Neural cell (in vitro differentiated cells): ENCODE data around the gene SOBP. TPM values are rescaled to one million over a fixed set of nuclear protein-coding genes. Genes with fewer than 3 reads are reported as not detected.

Source experiments
- H2AFZ ChIP-seq: fragments of 200-600, 300-800 bp; sonication (generic), shearing (Covaris generic); 2 replicates; pipeline ENCODE4 v1.6.0; 2014; ENCODE audit warnings: low read depth, mild to moderate bottlenecking, antibody characterized with exemption, low read length, moderate library complexity
- H3F3A ChIP-seq: fragments of 200-600 bp; shearing (Covaris generic); 2 replicates; pipeline ENCODE4 v1.6.1; 2016; ENCODE audit warnings: mild to moderate bottlenecking, moderate library complexity, mixed read lengths, antibody characterized with exemption, low read length; ENCODE audit not compliant: insufficient read depth, poor library complexity, severe bottlenecking
- H3K27ac ChIP-seq: fragments of 200-600, 300-800 bp; sonication (generic), shearing (Covaris generic); 2 replicates; pipeline ENCODE4 v1.5.1; 2014; ENCODE audit warnings: mild to moderate bottlenecking, low read length, moderate library complexity
- H3K27me3 ChIP-seq: fragments of 300-800, 200-600 bp; sonication (generic), shearing (Covaris generic); 2 replicates; pipeline ENCODE4 v1.6.0; 2014; ENCODE audit warnings: mild to moderate bottlenecking, low read depth, low read length, moderate library complexity; ENCODE audit not compliant: insufficient read depth
- H3K36me3 ChIP-seq: fragments of 300-800, 200-600 bp; sonication (generic), shearing (Covaris generic); 2 replicates; pipeline ENCODE4 v1.5.1; 2014; ENCODE audit warnings: mild to moderate bottlenecking, antibody characterized with exemption, low read length, moderate library complexity; ENCODE audit not compliant: insufficient read depth
- H3K4me2 ChIP-seq: fragments of 300-800, 200-600 bp; sonication (generic), shearing (Covaris generic); 2 replicates; pipeline ENCODE4 v1.6.0; 2014; ENCODE audit warnings: mild to moderate bottlenecking, low read length
- H3K4me3 ChIP-seq: fragments of 300-800, 200-600 bp; sonication (generic), shearing (Covaris generic); 2 replicates; pipeline ENCODE4 v1.5.1; 2014; ENCODE audit warnings: mild to moderate bottlenecking, low read length, moderate library complexity
- H3K79me2 ChIP-seq: fragments of 200-600 bp; shearing (Covaris generic); replicated peaks from 2 replicates; pipeline ENCODE4 v1.6.0; 2014; ENCODE audit warnings: mild to moderate bottlenecking, low read length, moderate library complexity; ENCODE audit not compliant: insufficient read depth
- H3K9ac ChIP-seq: fragments of 300-800, 200-600 bp; sonication (generic), shearing (Covaris generic); 2 replicates; pipeline ENCODE4 v1.6.1; 2016; ENCODE audit warnings: mild to moderate bottlenecking, low read length, mixed read lengths
- H3K9me2 ChIP-seq: fragments of 200-600 bp; shearing (Covaris generic); 2 replicates; pipeline ENCODE4 v1.6.1; 2016; ENCODE audit warnings: mild to moderate bottlenecking, low read length, mixed read lengths; ENCODE audit not compliant: insufficient read depth
- H3K9me3 ChIP-seq: fragments of 200-600, 300-800 bp; sonication (generic), shearing (Covaris generic); 2 replicates; pipeline ENCODE4 v1.6.1; 2016; ENCODE audit warnings: mild to moderate bottlenecking, mixed run types, low read length, moderate library complexity, mixed read lengths
- H4K20me1 ChIP-seq: fragments of 200-600 bp; shearing (Covaris generic); 2 replicates; pipeline ENCODE4 v1.6.1; 2016; ENCODE audit warnings: mild to moderate bottlenecking, mixed run types; ENCODE audit not compliant: insufficient read depth
- CTCF ChIP-seq: fragments of 450-650 bp; IDR thresholded peaks from 2 replicates; pipeline ENCODE4 v1.5.1; 2014; ENCODE audit warnings: antibody characterized with exemption, mild to moderate bottlenecking, moderate library complexity; ENCODE audit not compliant: poor library complexity, severe bottlenecking
- EP300 ChIP-seq: fragments of 450-650 bp; conservative IDR thresholded peaks from 2 replicates; pipeline ENCODE4 v1.6.1; 2014; ENCODE audit warnings: antibody characterized with exemption, mild to moderate bottlenecking, moderate library complexity; ENCODE audit not compliant: poor library complexity, severe bottlenecking
- EZH2 ChIP-seq: fragments of 200-600, 300-800 bp; shearing (Covaris generic), sonication (generic); IDR thresholded peaks from 2 replicates; pipeline ENCODE4 v1.6.1; 2014; ENCODE audit warnings: antibody characterized with exemption, low read length, borderline replicate concordance, mild to moderate bottlenecking; ENCODE audit not compliant: insufficient read depth, poor library complexity, severe bottlenecking
- MXI1 ChIP-seq: fragments of 450-650 bp; conservative IDR thresholded peaks from 2 replicates; pipeline ENCODE4 v1.6.1; 2014; ENCODE audit warnings: antibody characterized with exemption, mild to moderate bottlenecking; ENCODE audit not compliant: poor library complexity, severe bottlenecking
- POLR2AphosphoS5 ChIP-seq: IDR thresholded peaks from 2 replicates; pipeline ENCODE4 v1.6.1; 2012
- RAD21 ChIP-seq: fragments of 450-650 bp; conservative IDR thresholded peaks from 2 replicates; pipeline ENCODE4 v1.6.1; 2014; ENCODE audit warnings: antibody characterized with exemption, mild to moderate bottlenecking, moderate library complexity
- REST ChIP-seq: IDR thresholded peaks from 2 replicates; pipeline ENCODE4 v1.6.1; 2012; ENCODE audit warnings: borderline replicate concordance
- SMC3 ChIP-seq: fragments of 450-650 bp; conservative IDR thresholded peaks from 2 replicates; pipeline ENCODE4 v1.6.1; 2014; ENCODE audit warnings: antibody characterized with exemption, mild to moderate bottlenecking, moderate library complexity; ENCODE audit not compliant: poor library complexity
- TAF1 ChIP-seq: IDR thresholded peaks from 2 replicates; pipeline ENCODE4 v1.6.1; 2012; ENCODE audit warnings: low read depth
- polyA plus RNA-seq: library from polyadenylated mRNA; depleted of rRNA; stranded (reverse); fragments of >200 nt; gene quantifications from 2 replicates; pipeline ENCODE4 v1.2.3, GENCODE V29; 2014

SOBP gene
- polyA plus RNA-seq, 1 donor from 2014 or later, result 16.4 TPM

GRCh38 chr6:107655245-107655644 is 165.3 kb downstream of the SOBP start:
- Histone ChIP-seq H3K36me3 (no peaks in the 10 kb centered on the region), H3K9me2 (no peaks in the 10 kb centered on the region), H3K27me3 (no peaks in the 10 kb centered on the region), H3K9ac (no peak overlapping the region), H3K79me2 (no peaks in the 10 kb centered on the region), H3K27ac (no peak overlapping the region), H3F3A (no peaks in the 10 kb centered on the region), H2AFZ (no peak overlapping the region), H3K4me2 (no peak overlapping the region), H3K4me3 (no peak overlapping the region), H4K20me1 (no peaks in the 10 kb centered on the region), H3K9me3 (peaks cover 3% of the 10 kb centered on the region)
- TF ChIP-seq EZH2, result no peak
- peak; percentile 87 for TF ChIP-seq RAD21
- no peak for TF ChIP-seq MXI1
- TF ChIP-seq CTCF, result peak; percentile 82
- no peak for TF ChIP-seq POLR2AphosphoS5
- no peak for TF ChIP-seq EP300
- TF ChIP-seq REST, result no peak
- TF ChIP-seq TAF1, result no peak
- TF ChIP-seq SMC3, result peak; percentile 91

GRCh38 chr6:107655864-107656263 is 165.9 kb downstream of the SOBP start:
- Histone ChIP-seq H4K20me1 (no peaks in the 10 kb centered on the region), H3K9ac (no peak overlapping the region), H2AFZ (no peak overlapping the region), H3F3A (no peaks in the 10 kb centered on the region), H3K27me3 (no peaks in the 10 kb centered on the region), H3K4me2 (no peak overlapping the region), H3K9me2 (no peaks in the 10 kb centered on the region), H3K79me2 (no peaks in the 10 kb centered on the region), H3K4me3 (no peak overlapping the region), H3K27ac (no peak overlapping the region), H3K9me3 (peaks cover 3% of the 10 kb centered on the region), H3K36me3 (no peaks in the 10 kb centered on the region)
- TF ChIP-seq REST (no peak), CTCF (no peak), MXI1 (no peak), RAD21 (no peak)
